Measurements from ENCODE around the gene INTS1. TPM values are rescaled to one million over a fixed set of nuclear protein-coding genes. Genes with fewer than 3 reads are reported as not detected.

The INTS1 gene
- total and polyA plus RNA-seq, 2 of the 4 experiments (the other 2 are of a cell fraction), result 9.3 to 40.1 TPM

GRCh38 chr7:1508277-1508758 is 4.1 kb upstream of the INTS1 start:
- intact Hi-C loops (cut with micrococcal nuclease), result no loop called here

More at GRCh38 chr7:1508277-1508758, 4.1 kb upstream of the INTS1 start:
- Histone ChIP-seq H3K23ac (ENCODE audit: low read depth, low read length) (no peak overlapping the region), H3K36me3 (ENCODE audit: control insufficient read depth, insufficient read depth, low read length) (no peaks in the 10 kb centered on the region), H3K56ac (ENCODE audit: extremely low read depth, insufficient read depth, low read length) (no peak overlapping the region), H3K9ac (ENCODE audit: low read depth, low read length) (no peak overlapping the region), H3K27ac (ENCODE audit: insufficient read depth, low read length) (no peak overlapping the region), H3K79me1 (ENCODE audit: low read depth in 1 of 2, low read length in 2 of 2) (peaks cover 3 to 16% of the 10 kb centered on the region in 2 experiments), H2AK5ac (ENCODE audit: low read depth, low read length) (no peak overlapping the region; the same call in 1 of the 2 replicates), H3K27me3 (ENCODE audit: control insufficient read depth, insufficient read depth, low read length) (no peaks in the 10 kb centered on the region), H2BK5ac (ENCODE audit: low read depth, low read length, poor library complexity, severe bottlenecking) (no peak overlapping the region), H2BK15ac (ENCODE audit: low read depth, low read length) (no peak overlapping the region), H3K14ac (replicated peaks; ENCODE audit: low read depth, low read length) (no peak overlapping the region), H3K18ac (ENCODE audit: low read depth, low read length) (no peak overlapping the region), H4K91ac (ENCODE audit: insufficient read depth, low read depth, low read length) (no peak overlapping the region), H4K20me1 (ENCODE audit: insufficient read depth, low read length) (peaks cover 3% of the 10 kb centered on the region), H2BK20ac (ENCODE audit: low read depth, low read length) (no peak overlapping the region), H4K8ac (ENCODE audit: low read depth in 2 of 2, low read length in 2 of 2) (no peak overlapping the region), H3K4me3 (ENCODE audit: insufficient read depth, low read depth, low read length) (no peak overlapping the region), H3K4me1 (ENCODE audit: control insufficient read depth, insufficient read depth, low read length) (peaks cover 5% of the 10 kb centered on the region), H2BK120ac (ENCODE audit: low read depth, low read length) (no peak overlapping the region), H3K9me3 (ENCODE audit: control insufficient read depth, insufficient read depth, low read length) (no peaks in the 10 kb centered on the region), H3K9me1 (ENCODE audit: insufficient read depth, low read length) (0 out of 2 replicates have a peak, but pooled peaks cover 2% of the 10 kb centered on the region), H3K4me2 (ENCODE audit: low read depth, low read length) (no peak overlapping the region), H2AFZ (replicated peaks; ENCODE audit: low read length, poor library complexity) (no peak overlapping the region), H3K4ac (ENCODE audit: low read depth, low read length) (no peak overlapping the region), H4K5ac (ENCODE audit: low read depth, low read length) (no peak overlapping the region), H2AK9ac (replicated peaks; ENCODE audit: low read depth, low read length, poor library complexity) (no peak overlapping the region)
- ChIA-PET POLR2A (ENCODE audit: unreplicated experiment) (no interaction called here), CTCF (interaction anchor here (0.7 to 1.0 kb wide), 2 partner anchors 51 to 889 kb away, joined by 3 read pairs; no protein-coding TSS in a partner anchor)
- no peak for TF ChIP-seq USF2 (IDR thresholded peaks at IDR 0.05; ENCODE audit: low read depth, low read length)
- no peak for TF ChIP-seq SMC3 (IDR thresholded peaks at IDR 0.05; ENCODE audit: low read depth, low read length)
- TF ChIP-seq RAD21 (IDR thresholded peaks at IDR 0.05; ENCODE audit: low read length), result no peak
- TF ChIP-seq POLR2A (IDR thresholded peaks at IDR 0.05; ENCODE audit: low read depth, low read length), result no peak
- TF ChIP-seq CTCF (conservative IDR thresholded peaks at IDR 0.05; ENCODE audit: low read depth, low read length), result no peak
- no peak for TF ChIP-seq MAFK (IDR thresholded peaks at IDR 0.05; ENCODE audit: low read depth, low read length)
- TF ChIP-seq CHD1 (IDR thresholded peaks at IDR 0.05; ENCODE audit: low read depth, low read length), result no peak
- no peak for TF ChIP-seq CEBPB (IDR thresholded peaks at IDR 0.05; ENCODE audit: low read depth, low read length)
- no peak for TF ChIP-seq ELK1 (IDR thresholded peaks at IDR 0.05; ENCODE audit: borderline replicate concordance, low read depth, low read length)
- TF ChIP-seq MXI1 (IDR thresholded peaks at IDR 0.05; ENCODE audit: borderline replicate concordance, low read depth, low read length), result no peak
- no peak for TF ChIP-seq MAZ (IDR thresholded peaks at IDR 0.05; ENCODE audit: borderline replicate concordance, low read depth, low read length)
- no peak for TF ChIP-seq RCOR1 (IDR thresholded peaks at IDR 0.05; ENCODE audit: insufficient replicate concordance, low read length)
- no peak for TF ChIP-seq BHLHE40 (IDR thresholded peaks at IDR 0.05; ENCODE audit: low read depth, low read length)
- no peak for TF ChIP-seq FOS (IDR thresholded peaks at IDR 0.05; ENCODE audit: low read depth, low read length)
- TF ChIP-seq NFE2L2 (IDR thresholded peaks at IDR 0.05; ENCODE audit: low read depth, low read length), result no peak
- no peak for TF ChIP-seq RFX5 (IDR thresholded peaks at IDR 0.05; ENCODE audit: low read depth, low read length)
- no TSS peak for BruUV-seq (replicated peaks)
- dilution Hi-C loops (cut with HindIII; ENCODE audit: low sequenced_read_pairs, unreplicated experiment) (no loop called here), in situ Hi-C loops (cut with MboI; ENCODE audit: low sequenced_read_pairs) (no loop called here)
- ATAC-seq (ENCODE audit: low read depth) (no peak), DNase-seq (no peak)
- 89% methylated on average over 6 of the region's 10 CpGs; no CpG with 5 or more reads in 1 of the 2 experiments for WGBS, 2 experiments (ENCODE audit: extremely low coverage in 2 of 2, insufficient read length in 1 of 2)

Data from IMR-90 (cell line).